Subcutaneous adipose tissue (tissue), 4 donors: ENCODE data around the gene GPC6. TPM values are rescaled to one million over a fixed set of nuclear protein-coding genes. Genes with fewer than 3 reads are reported as not detected.

ENCODE experiments used
- total RNA-seq, 4 donors: library from RNA; depleted of rRNA; stranded (reverse); fragments of >200 nt; gene quantifications; one replicate each; pipeline ENCODE4 v1.1.0, GENCODE V29; 2016
- TF ChIP-seq, protein P1 (sequence below): fragments of 450-650 bp; IDR thresholded peaks from one replicate; pipeline ENCODE4 v1.5.1; 2016; ENCODE audit warnings: low read depth, mild to moderate bottlenecking, control low read depth, antibody characterized with exemption, moderate library complexity

Gene GPC6
- total RNA-seq, 4 donors from 2014 or later: 16.2 to 30.6 (median 26.9) TPM

GRCh38 chr13:93341517-93341916 lies 114.9 kb downstream of the GPC6 start:
- TF ChIP-seq, protein P1, sequence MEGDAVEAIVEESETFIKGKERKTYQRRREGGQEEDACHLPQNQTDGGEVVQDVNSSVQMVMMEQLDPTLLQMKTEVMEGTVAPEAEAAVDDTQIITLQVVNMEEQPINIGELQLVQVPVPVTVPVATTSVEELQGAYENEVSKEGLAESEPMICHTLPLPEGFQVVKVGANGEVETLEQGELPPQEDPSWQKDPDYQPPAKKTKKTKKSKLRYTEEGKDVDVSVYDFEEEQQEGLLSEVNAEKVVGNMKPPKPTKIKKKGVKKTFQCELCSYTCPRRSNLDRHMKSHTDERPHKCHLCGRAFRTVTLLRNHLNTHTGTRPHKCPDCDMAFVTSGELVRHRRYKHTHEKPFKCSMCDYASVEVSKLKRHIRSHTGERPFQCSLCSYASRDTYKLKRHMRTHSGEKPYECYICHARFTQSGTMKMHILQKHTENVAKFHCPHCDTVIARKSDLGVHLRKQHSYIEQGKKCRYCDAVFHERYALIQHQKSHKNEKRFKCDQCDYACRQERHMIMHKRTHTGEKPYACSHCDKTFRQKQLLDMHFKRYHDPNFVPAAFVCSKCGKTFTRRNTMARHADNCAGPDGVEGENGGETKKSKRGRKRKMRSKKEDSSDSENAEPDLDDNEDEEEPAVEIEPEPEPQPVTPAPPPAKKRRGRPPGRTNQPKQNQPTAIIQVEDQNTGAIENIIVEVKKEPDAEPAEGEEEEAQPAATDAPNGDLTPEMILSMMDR: no peak

DNA sequence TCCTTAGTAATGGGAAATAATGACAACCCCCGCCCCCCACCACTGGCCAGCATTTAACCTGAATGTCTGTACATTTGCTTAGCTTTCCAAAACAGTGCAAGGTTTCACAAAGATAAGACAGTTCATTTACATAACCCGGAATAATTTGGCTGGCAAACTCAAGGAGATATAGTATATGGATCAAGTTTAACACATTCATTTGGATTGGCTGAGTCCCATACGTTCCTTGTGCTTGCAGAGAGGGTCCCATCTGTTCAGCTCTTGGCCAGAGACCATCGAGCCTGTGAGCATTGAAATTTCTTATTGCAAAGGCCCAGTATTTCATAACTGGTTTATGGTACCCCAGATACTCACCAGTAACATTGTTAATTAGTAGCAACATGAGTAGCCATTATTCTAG lies 116.5 kb downstream of the GPC6 start:
- TF ChIP-seq, protein P1: no peak

GRCh38 chr13:93344048-93344705 lies 117.6 kb downstream of the GPC6 start:
- TF ChIP-seq, protein P1: no peak

DNA sequence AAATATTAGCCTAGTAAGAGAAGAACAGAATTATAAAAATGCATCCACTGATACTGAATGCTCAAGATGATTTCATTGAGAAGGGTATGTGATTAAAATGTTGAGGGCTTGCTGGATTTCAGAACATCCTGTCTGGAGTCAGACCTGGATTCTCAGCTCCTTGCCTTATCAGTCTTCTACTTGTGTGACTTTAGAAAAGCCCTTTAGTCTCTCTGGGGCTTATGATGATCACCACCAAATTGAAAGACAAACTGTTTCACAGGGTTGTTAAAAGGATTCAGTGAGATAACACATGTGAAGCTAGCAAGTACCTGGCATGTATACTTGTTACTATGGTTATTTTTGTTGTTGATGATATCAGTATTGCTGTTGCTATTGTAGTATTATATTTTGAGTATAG lies 118.4 kb downstream of the GPC6 start:
- TF ChIP-seq, protein P1: no peak

DNA sequence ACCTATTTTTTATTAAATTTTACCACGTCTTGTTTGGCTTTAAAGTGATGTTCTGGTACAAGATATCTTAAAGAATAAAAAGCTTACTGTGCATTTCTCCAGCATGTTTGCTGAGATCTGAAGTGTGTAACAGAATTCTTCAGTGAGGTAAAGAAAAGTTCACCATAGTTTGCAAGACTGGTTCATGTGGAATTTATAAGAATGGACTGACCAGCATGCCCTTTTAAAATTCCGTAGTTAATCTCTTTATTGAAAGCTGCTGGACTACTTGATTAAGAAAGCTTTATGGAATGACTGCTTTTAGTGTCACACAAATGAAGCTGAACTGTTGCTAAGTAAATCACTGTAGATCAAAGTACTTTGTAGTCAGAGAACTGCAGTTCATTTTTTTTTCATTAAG lies 119.2 kb downstream of the GPC6 start:
- TF ChIP-seq, protein P1: no peak

- TF ChIP-seq, protein P1: no peak
These were observed 126.0 kb downstream of the GPC6 start for GRCh38 chr13:93352616-93353015.

DNA sequence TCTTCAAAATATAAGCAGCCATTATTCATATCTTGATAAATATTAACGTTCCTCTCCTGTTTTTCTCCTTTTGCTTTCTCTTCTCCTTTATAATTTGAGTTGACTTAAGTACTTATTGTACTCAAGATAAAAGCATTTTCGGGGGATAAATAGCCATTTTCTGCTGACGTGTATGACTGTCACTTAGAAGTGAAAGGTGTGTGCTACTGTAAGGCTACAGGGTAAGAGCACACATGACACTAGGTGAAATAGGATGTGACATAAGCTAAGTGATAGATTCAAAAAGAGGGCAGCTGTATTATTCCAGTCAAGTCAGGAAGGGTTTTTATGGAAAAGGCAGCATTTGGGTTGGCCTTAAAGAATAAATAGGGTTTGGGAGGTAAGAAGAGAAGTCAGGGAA lies 128.5 kb downstream of the GPC6 start:
- TF ChIP-seq, protein P1: no peak
